Endothelial cell of umbilical vein (primary cell): Measurements from ENCODE around the gene NKG7.

Source experiments
- CTCF ChIP-seq, 2 donors: IDR thresholded peaks; 1 replicate in 1 of 2; 2 replicates in 1 of 2; pipeline ENCODE4 v1.5.1; 2011; ENCODE audit warnings: low read length in 2 of 2, mild to moderate bottlenecking in 2 of 2, moderate library complexity in 2 of 2, control low read depth in 1 of 2, inconsistent platforms in 1 of 2, low read depth in 1 of 2; ENCODE audit not compliant: insufficient read depth in 1 of 2; ENCODE audit errors: extremely low read depth in 1 of 2
- MYC ChIP-seq: IDR thresholded peaks from one replicate; pipeline ENCODE4 v1.6.1; 2011; ENCODE audit warnings: mild to moderate bottlenecking, low read depth, low read length
- POLR2A ChIP-seq: IDR thresholded peaks from 2 replicates; pipeline ENCODE4 v1.6.1; 2012; ENCODE audit warnings: low read depth, mild to moderate bottlenecking, control low read depth, low read length

GRCh38 chr19:51342631-51343569, 29.6 kb downstream of the NKG7 start:
- TF ChIP-seq CTCF (IDR thresholded peaks at IDR 0.05; ENCODE audit: extremely low read depth in 1 of 2, insufficient read depth in 1 of 2, low read depth in 1 of 2, low read length in 2 of 2) (no peak), MYC (no peak), POLR2A (no peak)
